Stimulated activated CD8-positive, alpha-beta memory T cell treated with anti-CD3 and anti-CD28 coated beads, Interleukin-4, amount 100 ng/mL, for 4 hours (primary cell): ENCODE results near the gene ZAP70.
"Not testable (repeated sequence)": the region's sequence is repeated elsewhere in the genome, so short reads cannot be mapped to it uniquely, and the experiment has no call there.

Experiments
- DNase-seq, 2 donors: peaks; one replicate each; pipeline ENCODE4 v3.0.0-alpha.2; 2020; ENCODE audit warnings: low read depth in 2 of 2, low spot score in 1 of 2

ZAP70 gene

GRCh38 chr2:97697252-97698235 lies 15.8 kb upstream of the ZAP70 start:
- peak; percentile 78 to 96 for DNase-seq

DNA sequence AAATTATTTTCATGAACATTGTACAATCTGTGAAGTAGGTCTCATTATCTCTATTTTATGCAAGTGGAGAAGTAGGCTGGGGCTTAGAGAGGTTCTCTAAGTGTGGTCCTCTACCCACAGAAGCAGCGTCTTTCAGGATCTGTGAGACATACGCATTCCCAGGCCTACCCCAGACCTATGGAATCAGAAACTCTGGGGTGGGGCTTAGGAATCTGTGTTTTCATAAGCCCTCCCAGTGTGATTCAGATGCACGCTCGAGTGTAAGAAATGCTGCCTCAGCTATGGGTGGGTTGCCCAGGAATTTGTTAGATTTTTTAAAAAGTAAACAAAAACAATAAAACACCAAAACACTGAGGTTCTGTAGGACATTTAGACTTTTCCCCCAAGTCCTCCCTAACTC lies 14.8 kb upstream of the ZAP70 start:
- DNase-seq: no peak

- no peak for DNase-seq
Observed at GRCh38 chr2:97699765-97700444, 13.5 kb upstream of the ZAP70 start.

DNA sequence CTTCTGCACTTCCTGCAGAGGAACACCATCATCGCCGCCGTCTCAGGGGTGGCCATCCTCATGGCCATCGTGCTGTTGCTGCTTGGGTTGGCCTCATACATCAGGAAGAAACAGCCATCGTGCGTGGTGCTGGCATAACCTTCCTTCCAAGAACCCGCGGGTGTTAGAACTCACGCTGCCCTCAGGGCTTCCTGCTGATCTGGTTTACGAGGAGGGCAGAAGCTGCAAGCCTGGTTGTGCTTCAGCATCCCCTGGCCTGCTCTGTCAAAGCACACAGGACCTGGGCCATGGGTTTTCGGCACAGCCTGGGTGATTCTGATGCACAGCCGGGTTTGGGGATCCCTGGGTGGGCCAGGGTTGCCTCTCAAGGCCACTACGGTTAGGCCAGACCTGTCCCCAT lies 12.2 kb upstream of the ZAP70 start:
- no peak for DNase-seq

DNA sequence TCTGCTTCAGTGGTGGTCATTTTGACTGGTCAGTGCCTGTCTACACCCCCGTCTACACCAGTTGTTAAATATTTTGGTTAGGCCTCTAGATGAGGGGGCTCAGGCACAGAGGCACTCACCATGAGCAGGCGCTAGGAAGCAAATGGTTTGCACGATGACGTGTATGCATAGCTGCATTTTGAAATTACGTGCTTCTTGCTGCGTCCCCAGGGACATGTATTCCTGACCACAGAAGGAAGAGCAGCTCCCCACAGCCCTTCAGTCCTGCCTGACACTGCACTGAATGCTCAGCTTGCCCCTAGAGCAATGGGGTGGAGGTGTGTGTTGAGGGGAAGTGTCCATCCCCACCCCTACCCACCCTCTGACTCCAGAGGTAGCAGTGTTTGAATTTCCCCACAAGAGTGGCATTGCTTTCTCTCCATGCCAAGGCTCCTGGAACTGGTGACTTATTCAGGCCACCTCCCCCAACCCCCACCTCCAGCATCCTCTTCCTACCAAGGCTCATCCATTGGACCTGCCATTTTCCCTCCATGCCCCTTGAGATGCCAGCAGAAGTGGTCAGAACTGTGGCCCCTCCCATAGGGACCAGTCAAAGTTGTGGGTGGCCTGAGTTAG lies 11.4 kb upstream of the ZAP70 start:
- no peak for DNase-seq

- DNase-seq: no peak
Observed at GRCh38 chr2:97702731-97703470, 10.5 kb upstream of the ZAP70 start.

DNA sequence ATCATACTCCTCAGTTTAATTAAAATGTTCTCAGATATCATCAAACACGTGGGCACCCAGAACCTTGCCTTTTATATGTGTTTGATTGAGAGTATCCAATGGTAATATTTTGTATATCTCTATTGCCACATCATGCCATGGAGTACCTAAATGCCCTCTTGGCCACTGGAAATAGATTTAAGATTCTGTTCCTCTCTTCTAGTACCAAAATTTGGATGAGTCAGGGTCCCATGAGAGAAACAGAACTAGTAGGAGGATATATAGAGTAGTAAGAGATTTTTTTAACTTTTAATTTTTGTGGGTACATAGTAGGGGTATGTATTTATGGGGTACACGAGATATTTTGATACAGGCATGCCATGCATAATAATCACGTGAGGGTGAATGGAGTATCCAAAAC lies 9.6 kb upstream of the ZAP70 start:
- DNase-seq: no peak

DNA sequence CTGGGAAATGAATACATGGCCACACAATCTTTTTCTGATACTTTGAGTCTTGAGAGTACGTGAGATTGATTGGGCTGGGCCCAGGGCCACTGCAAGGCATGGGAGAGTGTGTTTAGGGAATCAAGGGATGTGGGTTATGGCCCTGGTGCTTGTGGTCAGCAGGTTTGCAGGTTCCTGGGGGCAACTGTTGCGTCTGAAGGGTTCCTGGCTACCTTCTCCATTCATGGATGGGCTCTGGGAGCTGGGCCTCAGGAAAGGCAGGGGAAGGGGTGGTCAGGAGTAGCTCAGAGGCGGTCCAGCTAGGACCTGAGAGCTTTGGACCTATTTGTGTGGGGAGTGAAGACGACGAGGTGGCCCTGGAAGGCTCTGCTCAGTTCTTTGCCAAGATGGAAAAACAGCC lies 8.4 kb upstream of the ZAP70 start:
- DNase-seq: no peak

DNA sequence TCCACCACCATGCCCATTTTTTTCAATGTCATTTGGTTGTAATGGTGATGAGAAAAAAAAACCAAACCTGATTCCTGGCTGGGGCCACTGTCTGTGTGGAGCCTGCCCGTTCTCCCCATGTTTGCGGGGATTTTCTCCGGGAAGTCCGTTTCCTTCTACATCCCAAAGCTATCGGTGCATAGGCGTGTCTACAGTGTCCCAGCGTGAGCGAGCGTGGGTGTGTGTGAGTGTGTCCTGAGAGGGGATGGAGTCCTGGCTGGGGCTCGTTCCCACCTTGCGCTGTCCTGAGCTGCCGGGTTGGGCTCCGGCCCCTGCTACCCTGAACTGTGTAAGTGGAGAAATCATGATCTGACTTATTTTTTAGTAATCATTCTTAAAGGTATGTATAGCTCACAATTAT lies 7.3 kb upstream of the ZAP70 start:
- no peak for DNase-seq

GRCh38 chr2:97706708-97707345 lies 6.5 kb upstream of the ZAP70 start:
- no peak for DNase-seq

DNA sequence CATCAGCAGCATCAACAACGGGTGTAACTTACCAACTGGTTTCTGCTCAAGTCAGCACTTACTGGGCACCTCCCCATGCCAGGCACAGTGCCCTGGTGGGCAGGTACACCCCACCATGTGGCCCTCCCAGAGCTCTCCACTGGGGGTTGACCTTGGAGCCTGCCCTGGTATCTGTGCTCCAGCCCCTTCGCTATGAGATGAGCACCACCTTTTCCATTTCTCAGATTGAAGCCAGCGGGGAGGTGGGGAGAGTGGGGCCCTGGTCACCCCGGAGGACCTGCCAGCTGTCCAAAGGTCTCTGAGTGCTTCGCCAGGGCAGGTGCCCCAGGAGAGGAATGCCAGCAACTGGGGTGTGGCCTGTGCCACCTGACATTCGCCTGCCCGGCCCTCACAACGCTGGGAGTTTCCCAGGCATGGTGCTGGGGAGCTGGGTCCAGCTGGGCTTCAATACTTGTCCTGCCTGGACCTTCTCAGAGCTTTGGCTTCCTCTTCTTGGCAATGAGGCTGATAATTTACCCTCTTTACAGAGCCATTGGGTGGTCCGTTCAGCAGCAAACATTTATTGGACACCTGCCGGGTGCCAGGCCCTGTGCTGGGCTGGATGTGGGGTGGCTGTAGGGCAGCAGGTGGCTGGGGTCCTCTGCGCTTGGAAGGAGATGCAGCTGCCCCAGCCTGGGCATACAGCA lies 5.9 kb upstream of the ZAP70 start:
- no peak for DNase-seq

- no peak for DNase-seq
Observed at GRCh38 chr2:97708048-97708380, 5.4 kb upstream of the ZAP70 start.

GRCh38 chr2:97708608-97709007 lies 4.8 kb upstream of the ZAP70 start:
- no peak for DNase-seq

DNA sequence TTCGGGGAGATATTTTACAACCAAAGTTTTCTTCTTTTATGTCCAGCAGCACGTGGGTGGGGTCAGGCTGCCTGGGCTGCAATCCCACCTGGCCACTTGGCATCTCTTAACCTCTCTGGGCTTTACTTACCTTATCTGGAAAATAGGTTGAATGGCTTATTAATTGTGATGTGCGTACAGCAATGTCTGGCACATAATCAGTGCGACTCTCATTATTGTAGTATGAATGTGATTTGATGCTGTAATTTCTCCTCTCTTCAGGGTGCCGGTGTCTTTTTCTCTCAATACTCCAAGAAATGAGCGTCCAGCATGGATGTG lies 2.0 kb upstream of the ZAP70 start:
- DNase-seq: no peak

DNA sequence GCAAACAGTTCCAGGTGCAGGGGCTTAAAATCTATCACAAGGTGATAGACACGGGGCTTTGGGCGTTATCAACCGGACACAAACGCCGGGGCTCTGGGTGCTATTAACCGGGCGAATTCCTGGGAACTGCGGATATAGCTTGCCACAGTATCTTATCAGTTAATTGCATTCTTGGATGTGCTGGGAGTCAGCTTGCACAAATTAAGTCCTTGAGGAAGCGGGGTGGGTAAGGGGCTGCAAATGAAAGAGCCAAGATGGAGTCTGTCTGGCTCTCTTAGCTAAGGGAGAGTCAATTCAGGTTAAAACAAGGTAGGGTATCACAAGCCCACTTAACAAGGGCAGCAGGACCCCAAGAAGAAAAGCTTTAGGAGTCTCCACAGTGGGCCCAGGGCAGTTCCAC lies 1.2 kb upstream of the ZAP70 start:
- DNase-seq: not testable (repeated sequence)

GRCh38 chr2:97712693-97713295 lies 582 bp upstream of the ZAP70 start:
- no peak for DNase-seq

- DNase-seq: no peak
Observed at GRCh38 chr2:97714084-97714949, 941 bp downstream of the ZAP70 start.

GRCh38 chr2:97714950-97715652 lies 1.7 kb downstream of the ZAP70 start:
- DNase-seq: no peak
